Muscle of leg (tissue), 11 donors: Measurements from ENCODE around the gene NAA35. TPM values are rescaled to one million over a fixed set of nuclear protein-coding genes. Genes with fewer than 3 reads are reported as not detected.
"Not testable (repeated sequence)": the region's sequence is repeated elsewhere in the genome, so short reads cannot be mapped to it uniquely, and the experiment has no call there.

ENCODE experiments used
- DNase-seq: peaks from one replicate; pipeline ENCODE4 v3.0.0; 2013
- H3K27ac ChIP-seq: one replicate; pipeline ENCODE4 v1.5.1; 2013; ENCODE audit warnings: mild to moderate bottlenecking, low read length, control low read depth
- H3K27me3 ChIP-seq: one replicate; pipeline ENCODE4 v1.6.1; 2013; ENCODE audit warnings: low read length; ENCODE audit not compliant: control insufficient read depth, insufficient read depth
- H3K36me3 ChIP-seq: one replicate; pipeline ENCODE4 v1.6.1; 2013; ENCODE audit warnings: low read length; ENCODE audit not compliant: control insufficient read depth, insufficient read depth
- H3K4me1 ChIP-seq: one replicate; pipeline ENCODE4 v1.6.1; 2013; ENCODE audit warnings: low read length; ENCODE audit not compliant: control insufficient read depth, insufficient read depth
- H3K4me3 ChIP-seq: one replicate; pipeline ENCODE4 v1.5.1; 2013; ENCODE audit warnings: low read length, control low read depth
- H3K9me3 ChIP-seq: replicated peaks from 2 replicates; pipeline ENCODE4 v1.6.1; 2013; ENCODE audit warnings: low read depth, low read length; ENCODE audit not compliant: control insufficient read depth
- WGBS: methylation state at CpG from one replicate; pipeline ENCODE4 v1.1.5; 2013; ENCODE audit warnings: missing lambda C conversion rate; ENCODE audit not compliant: insufficient coverage; 5-methylcytosine and 5-hydroxymethylcytosine counted together
- polyA plus RNA-seq, 8 donors: library from polyadenylated mRNA; unstranded; fragments of 120-200 nt; gene quantifications; one replicate each; pipeline versions ENCODE4 v1.2.1 to v1.2.3, GENCODE V29; 2013; ENCODE audit warnings: inconsistent platforms in 1 of 8, low replicate concordance in 1 of 8; ENCODE audit not compliant: insufficient read length in 8 of 8, insufficient read depth in 1 of 8
- total RNA-seq: library from RNA; stranded (reverse); fragments of 120-200 nt; gene quantifications from one replicate; pipeline ENCODE4 v1.2.4, GENCODE V29; 2013

NAA35 gene
- total and polyA plus RNA-seq, 9 donors, result 13.7 to 22.0 (median 19.5) TPM

DNA sequence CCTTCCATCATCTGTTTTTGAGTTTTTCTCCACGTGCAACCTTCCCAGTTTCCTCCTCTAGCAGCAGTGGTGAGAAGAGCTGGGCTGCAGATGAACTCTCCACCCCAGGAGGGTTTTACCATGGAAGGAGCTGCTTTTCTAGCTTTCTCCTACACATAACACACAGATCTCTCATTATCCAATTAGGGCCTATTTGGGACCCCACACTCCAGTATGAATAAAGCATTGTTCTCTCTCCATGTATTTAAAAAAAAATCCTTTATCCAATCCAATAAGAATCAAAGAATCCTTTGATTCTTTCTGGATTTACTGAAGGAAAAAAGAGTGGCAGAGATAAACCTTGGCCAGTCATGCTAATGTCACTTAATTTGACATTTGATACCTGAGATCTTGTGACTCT is 31.6 kb upstream of the NAA35 start:
- H3K27ac ChIP-seq, result no peak overlapping the region
- no peak overlapping the region for H3K4me3 ChIP-seq
- no peaks in the 10 kb centered on the region for H3K27me3 ChIP-seq
- DNase-seq, result no peak
- no peaks in the 10 kb centered on the region for H3K4me1 ChIP-seq
- no CpG with 5 or more reads among the region's 1 CpG for WGBS
- no peaks in the 10 kb centered on the region for H3K9me3 ChIP-seq
- no peaks in the 10 kb centered on the region for H3K36me3 ChIP-seq

DNA sequence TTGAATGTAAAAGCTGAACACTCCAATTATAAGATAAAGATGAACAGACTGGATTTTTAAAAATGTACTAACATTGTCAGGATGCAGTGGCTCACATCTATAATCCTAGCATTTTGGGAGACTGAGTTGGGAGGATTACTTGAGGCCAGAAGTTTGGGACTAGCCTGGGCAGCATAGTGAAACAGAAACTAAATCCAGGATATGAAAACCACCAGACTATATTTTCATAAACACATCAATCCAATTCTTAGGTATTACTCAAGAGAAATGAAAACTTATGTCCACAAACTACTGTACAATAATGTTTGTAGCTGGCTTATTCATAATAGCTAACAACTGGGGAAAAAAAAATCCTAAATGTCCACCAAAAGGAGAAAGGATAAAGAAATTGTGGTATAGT is 26.8 kb upstream of the NAA35 start:
- no peak overlapping the region for H3K27ac ChIP-seq
- no peaks in the 10 kb centered on the region for H3K4me1 ChIP-seq
- no peaks in the 10 kb centered on the region for H3K27me3 ChIP-seq
- no peak for DNase-seq
- H3K4me3 ChIP-seq, result no peak overlapping the region
- no peaks in the 10 kb centered on the region for H3K36me3 ChIP-seq
- no peaks in the 10 kb centered on the region for H3K9me3 ChIP-seq

DNA sequence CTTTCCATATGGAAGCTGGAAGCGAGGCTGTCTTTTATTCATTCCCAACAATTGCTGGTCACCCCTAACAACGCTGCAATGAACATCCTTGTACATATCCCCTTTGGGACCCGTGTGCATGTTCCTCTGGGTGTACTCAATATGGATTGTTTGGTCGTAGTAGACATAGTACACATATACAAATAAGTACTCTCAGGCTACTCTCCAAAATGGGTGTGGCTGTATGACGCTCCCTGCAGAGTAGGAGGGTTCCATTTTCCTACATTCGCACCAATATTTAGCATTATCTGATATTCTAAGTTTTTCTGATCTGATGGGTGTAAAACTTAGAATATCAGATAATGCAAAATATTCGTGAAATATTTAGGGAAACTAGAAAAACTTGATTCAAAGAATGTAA is 23.2 kb upstream of the NAA35 start:
- no peak overlapping the region for H3K27ac ChIP-seq
- no peaks in the 10 kb centered on the region for H3K36me3 ChIP-seq
- no peaks in the 10 kb centered on the region for H3K9me3 ChIP-seq
- no CpG with 5 or more reads among the region's 7 CpGs for WGBS
- DNase-seq, result no peak
- no peak overlapping the region for H3K4me3 ChIP-seq
- no peaks in the 10 kb centered on the region for H3K4me1 ChIP-seq
- H3K27me3 ChIP-seq, result no peaks in the 10 kb centered on the region

DNA sequence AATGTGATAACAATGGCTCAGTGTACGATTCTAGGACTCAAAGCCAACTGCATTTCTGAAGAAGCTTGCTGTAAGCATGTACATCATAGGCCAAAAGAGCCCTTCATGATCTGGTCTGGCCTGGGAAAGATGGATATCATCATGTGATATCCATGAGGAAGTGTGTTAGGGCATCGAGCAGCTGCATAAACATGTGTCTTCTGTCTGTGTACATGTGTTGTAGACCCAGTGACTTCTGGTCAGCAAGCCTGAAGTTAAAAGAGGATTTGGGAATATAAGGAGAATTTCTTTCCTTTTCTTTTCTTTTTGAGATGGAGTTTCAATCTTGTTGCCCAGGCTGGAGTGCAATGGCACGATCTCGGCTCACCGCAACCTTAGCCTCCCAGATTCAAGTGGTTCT is 15.5 kb upstream of the NAA35 start:
- WGBS, result 86% methylated on average over 1 of the region's 5 CpGs
- no peak overlapping the region for H3K4me3 ChIP-seq

DNA sequence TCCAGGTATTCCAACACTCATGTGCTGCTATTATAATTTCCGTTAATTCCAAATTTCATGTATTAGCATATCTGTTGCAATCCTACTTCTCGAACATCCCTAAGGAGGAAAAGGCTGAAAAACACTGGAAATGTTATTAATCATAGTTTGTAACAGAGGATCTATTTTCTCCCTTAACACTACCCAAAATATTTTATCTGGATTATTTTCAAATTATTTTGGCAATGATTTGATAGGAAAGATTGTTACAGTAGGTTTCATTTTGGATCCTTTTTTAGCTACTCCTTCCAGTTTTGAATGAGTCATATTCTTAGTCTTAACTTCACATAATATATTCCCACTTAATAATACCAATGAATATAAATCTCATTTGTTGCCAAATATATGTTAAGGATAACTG is 13.9 kb upstream of the NAA35 start:
- no CpG with 5 or more reads among the region's 2 CpGs for WGBS
- H3K27me3 ChIP-seq, result no peaks in the 10 kb centered on the region
- no peaks in the 10 kb centered on the region for H3K36me3 ChIP-seq
- H3K9me3 ChIP-seq, result no peaks in the 10 kb centered on the region
- DNase-seq, result peak; percentile 80
- H3K4me1 ChIP-seq, result no peaks in the 10 kb centered on the region
- H3K4me3 ChIP-seq, result no peak overlapping the region
- H3K27ac ChIP-seq, result no peak overlapping the region

More for the DNA sequence above, 15.5 kb upstream of the NAA35 start:
- Histone ChIP-seq H3K9me3 (no peaks in the 10 kb centered on the region), H3K27ac (no peak overlapping the region), H3K4me1 (no peaks in the 10 kb centered on the region), H3K36me3 (no peaks in the 10 kb centered on the region), H3K27me3 (no peaks in the 10 kb centered on the region)
- no peak for DNase-seq

DNA sequence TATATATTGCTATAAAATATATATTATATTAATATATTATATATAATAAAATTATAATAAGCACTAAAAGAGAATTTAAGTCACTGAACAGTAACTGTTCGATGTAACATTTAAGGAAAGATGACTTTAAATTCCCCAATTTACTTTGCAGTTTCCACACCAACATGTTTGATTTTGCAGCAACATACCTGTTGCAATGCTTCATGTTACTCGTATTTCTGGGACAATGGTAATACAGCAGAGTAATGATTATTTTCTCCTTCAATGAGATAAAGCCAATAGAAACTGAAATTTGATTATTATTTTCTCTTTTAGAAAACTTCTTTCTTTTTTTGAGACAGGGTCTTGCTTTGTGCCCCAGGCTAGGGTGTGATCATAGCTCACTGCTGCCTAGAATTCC is 9.5 kb upstream of the NAA35 start:
- H3K9me3 ChIP-seq, result no peaks in the 10 kb centered on the region
- no peaks in the 10 kb centered on the region for H3K4me1 ChIP-seq
- no peaks in the 10 kb centered on the region for H3K36me3 ChIP-seq
- H3K27ac ChIP-seq, result no peak overlapping the region
- no peaks in the 10 kb centered on the region for H3K27me3 ChIP-seq
- DNase-seq, result no peak
- whole genome bisulfite sequencing, result no CpG with 5 or more reads among the region's 2 CpGs
- H3K4me3 ChIP-seq, result no peak overlapping the region

DNA sequence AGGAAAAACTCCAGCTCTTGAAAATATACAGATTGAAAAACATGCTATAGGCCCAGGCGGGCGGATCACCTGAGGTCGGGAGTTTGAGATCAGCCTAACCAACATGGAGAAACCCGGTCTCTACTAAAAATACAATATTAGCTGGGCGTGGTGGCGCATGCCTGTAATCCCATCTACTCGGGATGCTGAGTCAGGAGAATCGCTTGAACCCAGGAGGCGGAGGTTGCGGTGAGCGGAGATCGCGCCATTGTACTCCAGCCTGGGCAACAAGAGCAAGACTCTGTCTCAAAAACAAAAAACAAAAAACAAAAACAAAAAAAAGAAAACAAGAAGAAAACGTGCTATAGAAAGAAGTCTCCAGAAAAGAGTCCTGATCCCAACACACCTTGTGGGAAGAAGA is 5.0 kb upstream of the NAA35 start:
- not testable (repeated sequence) for DNase-seq, H3K9me3 ChIP-seq, H3K4me1 ChIP-seq, H3K27ac ChIP-seq, H3K27me3 ChIP-seq, H3K36me3 ChIP-seq, H3K4me3 ChIP-seq
- WGBS, result 100% methylated on average over 2 of the region's 14 CpGs

DNA sequence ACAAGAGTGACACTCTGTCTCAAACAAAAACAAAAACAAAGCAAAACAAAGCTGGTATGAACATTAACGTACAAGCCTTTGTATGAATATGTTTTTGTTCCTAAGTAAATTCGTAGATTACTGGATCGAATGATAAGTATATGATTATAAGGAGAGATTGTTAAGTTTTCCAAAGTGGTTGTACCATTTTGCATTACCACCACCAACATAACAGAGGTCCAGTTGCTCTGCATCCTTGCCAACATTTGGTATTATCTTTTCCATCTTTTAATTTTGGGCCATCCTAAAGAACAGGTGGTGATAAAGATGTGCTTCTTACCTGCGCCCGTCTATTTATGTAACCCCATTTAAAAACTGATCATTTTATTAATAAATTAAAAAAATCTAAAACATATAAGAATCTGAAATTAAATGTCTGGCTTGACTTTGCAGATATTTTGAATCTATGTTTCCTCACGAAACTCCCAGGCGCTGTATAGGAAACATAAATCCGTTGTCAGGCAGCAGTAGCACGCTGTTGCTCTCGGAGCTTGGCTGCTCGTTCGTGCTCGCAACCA is 593 bp upstream of the NAA35 start:
- Histone ChIP-seq H3K4me3 (peak overlapping the region; percentile 78), H3K9me3 (peaks cover 6% of the 10 kb centered on the region), H3K36me3 (peaks cover 14% of the 10 kb centered on the region), H3K27ac (peak overlapping the region; percentile 84), H3K4me1 (peaks cover 2% of the 10 kb centered on the region), H3K27me3 (no peaks in the 10 kb centered on the region)
- no peak for DNase-seq
- 0% methylated on average over 8 of the region's 13 CpGs for WGBS

DNA sequence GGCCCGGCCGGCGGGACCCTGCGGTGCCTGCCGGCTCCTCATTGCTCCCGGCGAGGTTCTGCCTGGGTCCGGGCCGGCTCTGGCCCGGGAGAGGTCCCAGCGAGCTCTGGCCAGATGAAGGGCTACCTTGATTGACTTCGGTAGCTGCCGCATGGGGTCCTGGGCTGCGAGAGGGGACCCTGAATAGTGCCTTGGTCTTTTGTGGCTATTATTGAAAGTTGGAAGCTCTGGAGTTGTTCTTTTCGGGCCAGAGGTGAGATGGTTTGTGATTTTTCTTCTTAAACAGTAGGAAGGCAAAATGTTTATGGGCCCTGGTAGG is 635 bp downstream of the NAA35 start:
- 0% methylated on average over 15 of the region's 15 CpGs for WGBS

DNA sequence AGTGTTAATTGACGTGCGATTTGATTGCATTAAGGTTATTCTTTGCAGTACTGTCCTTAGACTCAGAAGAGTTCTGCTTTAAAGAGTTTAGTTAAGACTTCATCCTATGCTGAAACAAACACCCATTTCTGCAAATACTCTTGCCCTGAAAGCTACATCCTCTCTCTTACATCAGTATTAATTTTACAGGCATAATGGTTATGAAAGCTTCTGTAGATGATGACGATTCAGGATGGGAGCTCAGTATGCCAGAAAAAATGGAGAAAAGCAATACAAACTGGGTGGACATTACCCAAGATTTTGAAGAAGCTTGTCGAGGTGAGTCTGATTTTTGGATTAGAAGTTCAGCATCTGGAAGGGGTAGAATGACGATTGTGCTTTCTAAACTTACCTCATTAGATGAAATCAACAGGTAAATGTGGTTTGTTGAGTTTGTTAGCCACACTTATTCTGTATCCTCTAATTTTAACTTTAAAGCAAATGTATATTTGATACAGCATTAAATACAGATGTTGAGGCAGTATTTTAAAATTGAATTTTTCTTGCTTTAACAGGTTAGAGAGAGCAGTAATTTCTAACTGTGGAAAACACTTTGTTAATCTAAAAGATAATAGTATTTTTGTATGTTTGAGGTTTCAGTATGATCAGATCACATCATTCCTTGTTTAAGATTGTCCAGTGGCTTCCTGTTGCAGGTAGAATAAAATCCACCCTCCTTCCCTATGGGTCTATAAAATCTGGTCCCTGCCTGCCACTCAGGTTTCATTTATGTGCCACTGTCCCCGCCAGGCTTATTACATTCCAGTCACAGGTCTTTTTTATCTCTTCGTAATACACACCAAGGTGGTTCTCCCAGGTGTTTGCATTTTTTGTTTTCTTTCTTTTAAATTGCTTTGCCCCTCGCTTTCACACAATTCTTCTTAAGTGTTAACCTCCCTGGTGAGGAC is 1.3 kb downstream of the NAA35 start:
- peaks cover 2% of the 10 kb centered on the region for H3K4me1 ChIP-seq
- peaks cover 6% of the 10 kb centered on the region for H3K9me3 ChIP-seq
- peak overlapping the region; percentile 78 for H3K4me3 ChIP-seq
- 73% methylated on average over 3 of the region's 8 CpGs for WGBS
- peaks cover 20% of the 10 kb centered on the region for H3K36me3 ChIP-seq
- peak; percentile 17 for DNase-seq
- no peaks in the 10 kb centered on the region for H3K27me3 ChIP-seq
- peak overlapping the region; percentile 89 for H3K27ac ChIP-seq

More for the DNA sequence above, 635 bp downstream of the NAA35 start:
- H3K4me3 ChIP-seq, result peak overlapping the region; percentile 78
- peaks cover 6% of the 10 kb centered on the region for H3K9me3 ChIP-seq
- peaks cover 20% of the 10 kb centered on the region for H3K36me3 ChIP-seq
- no peaks in the 10 kb centered on the region for H3K27me3 ChIP-seq
- H3K4me1 ChIP-seq, result peaks cover 2% of the 10 kb centered on the region
- no peak for DNase-seq
- peak overlapping the region; percentile 89 for H3K27ac ChIP-seq
